Spleen (tissue), 11 donors: Measurements from ENCODE around the gene LTV1. TPM values are rescaled to one million over a fixed set of nuclear protein-coding genes. Genes with fewer than 3 reads are reported as not detected.

Source experiments
- DNase-seq: peaks from one replicate; pipeline ENCODE4 v3.0.0-alpha.2; 2020
- H3K27ac ChIP-seq, 8 donors: fragments of 200-600 bp; sonication (generic) in 7 of 8; 1 replicate in 4 of 8; 2 replicates in 4 of 8; pipeline versions ENCODE4 v1.5.0 to v1.8.0; 2016 to 2021; ENCODE audit warnings: inconsistent platforms in 4 of 8, mild to moderate bottlenecking in 4 of 8, moderate library complexity in 1 of 8
- H3K27me3 ChIP-seq, 7 donors: fragments of 200-600 bp; sonication (generic) in 6 of 7; replicated peaks in 1 of 7; 1 replicate in 4 of 7; 2 replicates in 3 of 7; pipeline versions ENCODE4 v1.5.0 to v1.8.0; 2016 to 2021; ENCODE audit warnings: inconsistent platforms in 3 of 7, mild to moderate bottlenecking in 1 of 7
- H3K36me3 ChIP-seq, 6 donors: fragments of 200-600 bp; sonication (generic) in 5 of 6; 1 replicate in 4 of 6; 2 replicates in 2 of 6; pipeline versions ENCODE4 v1.5.0 to v1.8.0; 2016 to 2021; ENCODE audit warnings: inconsistent platforms in 2 of 6
- H3K4me1 ChIP-seq, 6 donors: fragments of 200-600 bp; sonication (generic) in 5 of 6; 1 replicate in 3 of 6; 2 replicates in 3 of 6; pipeline versions ENCODE4 v1.5.0 to v1.8.0; 2016 to 2021; ENCODE audit warnings: inconsistent platforms in 3 of 6
- H3K4me3 ChIP-seq, 8 donors: fragments of 200-600 bp; sonication (generic) in 7 of 8; 1 replicate in 4 of 8; 2 replicates in 4 of 8; pipeline versions ENCODE4 v1.5.0 to v1.8.0; 2016 to 2021; ENCODE audit warnings: inconsistent platforms in 4 of 8, mild to moderate bottlenecking in 4 of 8, moderate library complexity in 2 of 8
- H3K9me3 ChIP-seq, 8 donors: fragments of 200-600 bp; sonication (generic) in 7 of 8; 1 replicate in 4 of 8; 2 replicates in 4 of 8; pipeline versions ENCODE4 v1.5.0 to v1.8.0; 2016 to 2021; ENCODE audit warnings: inconsistent platforms in 4 of 8
- CTCF ChIP-seq, 11 experiments: fragments of 200-600 bp in 7 of 11; fragments of 450-650 bp in 4 of 11; sonication (generic) in 4 of 11; IDR thresholded peaks in 8 of 11; conservative IDR thresholded peaks in 3 of 11; 1 replicate in 7 of 11; 2 replicates in 4 of 11; pipeline versions ENCODE4 v1.4.0 to v1.8.0; 2016 to 2021; ENCODE audit warnings: antibody characterized with exemption in 11 of 11, inconsistent platforms in 4 of 11, mild to moderate bottlenecking in 1 of 11
- POLR2A ChIP-seq, 3 donors: fragments of 450-650 bp; IDR thresholded peaks; one replicate each; pipeline ENCODE4 v1.5.1; 2017; ENCODE audit warnings: antibody characterized with exemption in 3 of 3, mild to moderate bottlenecking in 1 of 3
- POLR2AphosphoS5 ChIP-seq, 3 donors: sonication (generic); formaldehyde crosslinking; IDR thresholded peaks; one replicate each; pipeline ENCODE4 v1.5.1; 2017; ENCODE audit warnings: antibody characterized with exemption in 3 of 3
- WGBS, 5 donors: extraction: QIAGEN DNeasy Blood & Tissue Kit in 3 of 5; methylation state at CpG; one replicate each; pipeline versions ENCODE4 v1.1.5 to v1.1.7; 2013 to 2018; 5-methylcytosine and 5-hydroxymethylcytosine counted together
- intact Hi-C: fragments of 100-400 bp; cut with DNase I; formaldehyde crosslinking; loops from one replicate; pipeline ENCODE4 v1.15.0; 2023; ENCODE audit warnings: low total_unique reads
- polyA plus RNA-seq, 3 donors: library from polyadenylated mRNA; stranded (reverse); fragments of 200-250 nt; gene quantifications; one replicate each; pipeline ENCODE4 v1.2.1, GENCODE V29; 2013
- total RNA-seq, 7 donors: library from RNA; depleted of rRNA in 3 of 7; stranded (reverse); fragments of >200 nt in 3 of 7; fragmentation: NEBNext Ultra II Directional in 4 of 7; extraction: Animal tissue kit (Norgen Biotek cat#: 25700) in 4 of 7; gene quantifications; one replicate each; pipeline versions ENCODE4 v1.1.0 to v1.2.1, GENCODE V29; 2016 to 2021
- donor health status: healthy with polysubstance abuse.
- donor health status: DM: no; HTN: no; CAD: no; lungs with moderate emphysema.
- donor health status: DM: no; HTN: no; CAD: no.
- donor health status: Bipolar disorder and iron deficiency.
- donor health status: healthy.
- donor health status: DM: no; HTN: no; CAD: no.
- donor health status: DM: yes; HTN: yes; CAD: no.

LTV1 gene
- total and polyA plus RNA-seq, 10 donors: 12.4 to 25.8 (median 19.8) TPM

DNA sequence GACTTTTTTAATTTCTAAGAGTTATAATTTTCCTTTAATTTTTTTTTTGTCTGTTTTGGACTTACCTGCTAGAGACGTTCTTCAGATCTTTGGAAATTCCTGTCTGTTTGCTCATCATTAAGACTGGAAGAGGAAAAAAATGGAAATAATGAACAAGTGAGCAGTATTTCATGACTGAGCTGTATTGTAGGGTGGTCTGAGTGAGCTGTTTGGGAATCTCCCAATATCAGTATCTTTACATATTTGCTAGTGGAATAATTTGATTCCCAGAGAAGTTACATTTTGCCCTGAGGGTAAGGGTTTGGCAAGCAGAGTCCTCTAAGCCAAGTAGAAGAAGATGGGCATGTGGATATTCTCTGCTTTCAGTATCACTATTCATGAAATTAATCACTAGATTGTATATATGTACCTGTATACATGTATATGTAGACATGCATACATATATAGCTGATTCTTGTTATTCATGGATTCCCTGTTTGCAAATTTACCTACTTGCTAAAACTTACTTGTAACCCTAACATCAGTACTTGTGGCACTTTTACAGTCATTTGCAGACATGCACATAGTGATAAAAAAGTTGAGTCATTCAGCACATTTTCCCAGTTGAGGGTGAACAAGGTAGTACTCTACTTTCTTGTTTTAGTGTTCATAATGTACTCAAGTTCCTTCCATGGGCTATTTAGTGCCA lies 34.6 kb downstream of the LTV1 start:
- H3K9me3 ChIP-seq: peaks cover 0 to 28% (median 6%) of the 10 kb centered on the region in 8 donors
- 75 to 98% (median 90%) methylated on average over 1 of the region's 1 CpG; no CpG with 5 or more reads in 1 of the 5 donors for WGBS, 5 donors

DNA sequence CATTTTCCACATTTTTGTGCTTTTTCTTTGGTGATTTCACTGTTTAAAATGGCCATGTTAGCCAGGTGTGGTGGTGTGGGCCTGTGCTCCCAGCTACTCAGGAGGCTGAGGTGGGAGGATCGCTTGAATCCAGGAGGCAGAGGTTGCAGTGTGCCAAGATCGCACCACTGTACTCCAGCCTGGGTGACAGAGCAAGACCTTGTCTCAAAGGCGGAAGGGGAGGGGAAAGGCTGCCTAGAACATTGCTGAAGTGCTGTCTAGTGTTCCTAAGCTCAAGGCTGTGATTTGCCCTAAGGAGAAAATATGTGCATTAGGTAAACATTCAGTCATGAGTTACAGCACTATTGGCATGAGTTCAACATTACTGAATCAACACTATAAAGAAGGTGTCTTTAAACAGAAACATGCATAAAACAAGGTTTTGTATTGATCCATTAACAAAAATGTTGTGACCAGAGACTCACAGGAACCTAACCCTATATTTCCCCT lies 35.2 kb downstream of the LTV1 start:
- H3K4me3 ChIP-seq: no peak overlapping the region
- H3K27ac ChIP-seq: no peak overlapping the region
- no peak for DNase-seq
- H3K27me3 ChIP-seq: no peaks in the 10 kb centered on the region
- WGBS, 5 donors: 86 to 98% (median 97%) methylated on average over 1 to 3 of the region's 3 CpGs; no CpG with 5 or more reads in 1 of the 5 donors
- peaks cover 0 to 28% (median 6%) of the 10 kb centered on the region in 8 donors for H3K9me3 ChIP-seq
- H3K4me1 ChIP-seq: no peaks in the 10 kb centered on the region
- intact Hi-C loops: no loop called here
- TF ChIP-seq POLR2AphosphoS5 (IDR thresholded peaks at IDR 0.05): no peak
- no peak for TF ChIP-seq POLR2A (IDR thresholded peaks at IDR 0.05)
- H3K36me3 ChIP-seq: no peaks in the 10 kb centered on the region

More for the DNA sequence above, 34.6 kb downstream of the LTV1 start:
- no peaks in the 10 kb centered on the region for H3K36me3 ChIP-seq
- no peaks in the 10 kb centered on the region for H3K27me3 ChIP-seq
- no peak for TF ChIP-seq CTCF (IDR thresholded peaks at IDR 0.05 in 8 of 11, conservative IDR thresholded peaks at IDR 0.05 in 3 of 11)
- no peak for TF ChIP-seq POLR2AphosphoS5 (IDR thresholded peaks at IDR 0.05)
- TF ChIP-seq POLR2A (IDR thresholded peaks at IDR 0.05): no peak
- H3K4me3 ChIP-seq: no peak overlapping the region
- H3K27ac ChIP-seq: no peak overlapping the region
- no peak for DNase-seq
- intact Hi-C loops: no loop called here
- no peaks in the 10 kb centered on the region for H3K4me1 ChIP-seq

DNA sequence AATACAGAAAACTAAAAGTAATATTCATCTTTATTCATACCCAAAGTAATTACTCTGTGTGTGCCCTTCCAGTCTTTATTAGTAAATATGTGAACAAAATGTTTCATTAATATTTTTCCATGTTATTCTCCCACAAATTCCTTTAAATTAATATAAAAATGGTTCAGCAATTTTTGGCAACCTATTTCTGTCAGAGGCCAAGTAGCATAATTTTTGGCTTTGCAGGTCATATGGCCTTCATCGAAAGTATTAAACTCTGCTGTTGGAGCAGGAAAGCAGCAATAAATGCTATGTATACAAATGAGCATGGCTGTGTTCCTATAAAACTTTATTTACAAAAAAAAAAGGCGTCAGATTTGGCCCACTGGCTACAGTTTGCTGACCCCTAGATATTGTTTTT lies 37.3 kb downstream of the LTV1 start:
- TF ChIP-seq POLR2AphosphoS5 (IDR thresholded peaks at IDR 0.05): no peak
- TF ChIP-seq CTCF (IDR thresholded peaks at IDR 0.05 in 8 of 11, conservative IDR thresholded peaks at IDR 0.05 in 3 of 11): no peak
- TF ChIP-seq POLR2A (IDR thresholded peaks at IDR 0.05): no peak
- WGBS, 5 donors: 90 to 96% (median 92%) methylated on average over 2 of the region's 2 CpGs
- no peak overlapping the region for H3K27ac ChIP-seq
- no peak overlapping the region for H3K4me3 ChIP-seq
- no peaks in the 10 kb centered on the region for H3K4me1 ChIP-seq
- DNase-seq: no peak
- no peaks in the 10 kb centered on the region for H3K27me3 ChIP-seq
- intact Hi-C loops: no loop called here
- H3K9me3 ChIP-seq: peaks cover 0 to 21% (median 5%) of the 10 kb centered on the region in 8 donors
- no peaks in the 10 kb centered on the region for H3K36me3 ChIP-seq

GRCh38 chr6:143882401-143882930 lies 39.3 kb downstream of the LTV1 start:
- Histone ChIP-seq H3K36me3 (no peaks in the 10 kb centered on the region), H3K4me3 (no peak overlapping the region), H3K27me3 (no peaks in the 10 kb centered on the region), H3K4me1 (no peaks in the 10 kb centered on the region), H3K27ac (no peak overlapping the region), H3K9me3 (peaks cover 0 to 12% (median 2%) of the 10 kb centered on the region in 8 donors)
- intact Hi-C loops: no loop called here
- TF ChIP-seq POLR2A (IDR thresholded peaks at IDR 0.05): no peak
- no peak for TF ChIP-seq CTCF (IDR thresholded peaks at IDR 0.05 in 8 of 11, conservative IDR thresholded peaks at IDR 0.05 in 3 of 11)
- no peak for TF ChIP-seq POLR2AphosphoS5 (IDR thresholded peaks at IDR 0.05)
- WGBS, 5 donors: 63 to 83% (median 74%) methylated on average over 2 of the region's 2 CpGs
- no peak for DNase-seq
